Neural cell (in vitro differentiated cells): ENCODE results near the gene HDGFL3. TPM values are rescaled to one million over a fixed set of nuclear protein-coding genes. Genes with fewer than 3 reads are reported as not detected.
"Not testable (repeated sequence)": the region's sequence is repeated elsewhere in the genome, so short reads cannot be mapped to it uniquely, and the experiment has no call there.

Experiments used
- H2AFZ ChIP-seq: fragments of 200-600, 300-800 bp; sonication (generic), shearing (Covaris generic); 2 replicates; pipeline ENCODE4 v1.6.0; 2014; ENCODE audit warnings: low read depth, mild to moderate bottlenecking, antibody characterized with exemption, low read length, moderate library complexity
- H3F3A ChIP-seq: fragments of 200-600 bp; shearing (Covaris generic); 2 replicates; pipeline ENCODE4 v1.6.1; 2016; ENCODE audit warnings: mild to moderate bottlenecking, moderate library complexity, mixed read lengths, antibody characterized with exemption, low read length; ENCODE audit not compliant: insufficient read depth, poor library complexity, severe bottlenecking
- H3K27ac ChIP-seq: fragments of 200-600, 300-800 bp; sonication (generic), shearing (Covaris generic); 2 replicates; pipeline ENCODE4 v1.5.1; 2014; ENCODE audit warnings: mild to moderate bottlenecking, low read length, moderate library complexity
- H3K27me3 ChIP-seq: fragments of 300-800, 200-600 bp; sonication (generic), shearing (Covaris generic); 2 replicates; pipeline ENCODE4 v1.6.0; 2014; ENCODE audit warnings: mild to moderate bottlenecking, low read depth, low read length, moderate library complexity; ENCODE audit not compliant: insufficient read depth
- H3K36me3 ChIP-seq: fragments of 300-800, 200-600 bp; sonication (generic), shearing (Covaris generic); 2 replicates; pipeline ENCODE4 v1.5.1; 2014; ENCODE audit warnings: mild to moderate bottlenecking, antibody characterized with exemption, low read length, moderate library complexity; ENCODE audit not compliant: insufficient read depth
- H3K4me2 ChIP-seq: fragments of 300-800, 200-600 bp; sonication (generic), shearing (Covaris generic); 2 replicates; pipeline ENCODE4 v1.6.0; 2014; ENCODE audit warnings: mild to moderate bottlenecking, low read length
- H3K4me3 ChIP-seq: fragments of 300-800, 200-600 bp; sonication (generic), shearing (Covaris generic); 2 replicates; pipeline ENCODE4 v1.5.1; 2014; ENCODE audit warnings: mild to moderate bottlenecking, low read length, moderate library complexity
- H3K79me2 ChIP-seq: fragments of 200-600 bp; shearing (Covaris generic); replicated peaks from 2 replicates; pipeline ENCODE4 v1.6.0; 2014; ENCODE audit warnings: mild to moderate bottlenecking, low read length, moderate library complexity; ENCODE audit not compliant: insufficient read depth
- H3K9ac ChIP-seq: fragments of 300-800, 200-600 bp; sonication (generic), shearing (Covaris generic); 2 replicates; pipeline ENCODE4 v1.6.1; 2016; ENCODE audit warnings: mild to moderate bottlenecking, low read length, mixed read lengths
- H3K9me2 ChIP-seq: fragments of 200-600 bp; shearing (Covaris generic); 2 replicates; pipeline ENCODE4 v1.6.1; 2016; ENCODE audit warnings: mild to moderate bottlenecking, low read length, mixed read lengths; ENCODE audit not compliant: insufficient read depth
- H3K9me3 ChIP-seq: fragments of 200-600, 300-800 bp; sonication (generic), shearing (Covaris generic); 2 replicates; pipeline ENCODE4 v1.6.1; 2016; ENCODE audit warnings: mild to moderate bottlenecking, mixed run types, low read length, moderate library complexity, mixed read lengths
- H4K20me1 ChIP-seq: fragments of 200-600 bp; shearing (Covaris generic); 2 replicates; pipeline ENCODE4 v1.6.1; 2016; ENCODE audit warnings: mild to moderate bottlenecking, mixed run types; ENCODE audit not compliant: insufficient read depth
- CTCF ChIP-seq: fragments of 450-650 bp; IDR thresholded peaks from 2 replicates; pipeline ENCODE4 v1.5.1; 2014; ENCODE audit warnings: antibody characterized with exemption, mild to moderate bottlenecking, moderate library complexity; ENCODE audit not compliant: poor library complexity, severe bottlenecking
- EP300 ChIP-seq: fragments of 450-650 bp; conservative IDR thresholded peaks from 2 replicates; pipeline ENCODE4 v1.6.1; 2014; ENCODE audit warnings: antibody characterized with exemption, mild to moderate bottlenecking, moderate library complexity; ENCODE audit not compliant: poor library complexity, severe bottlenecking
- EZH2 ChIP-seq: fragments of 200-600, 300-800 bp; shearing (Covaris generic), sonication (generic); IDR thresholded peaks from 2 replicates; pipeline ENCODE4 v1.6.1; 2014; ENCODE audit warnings: antibody characterized with exemption, low read length, borderline replicate concordance, mild to moderate bottlenecking; ENCODE audit not compliant: insufficient read depth, poor library complexity, severe bottlenecking
- MXI1 ChIP-seq: fragments of 450-650 bp; conservative IDR thresholded peaks from 2 replicates; pipeline ENCODE4 v1.6.1; 2014; ENCODE audit warnings: antibody characterized with exemption, mild to moderate bottlenecking; ENCODE audit not compliant: poor library complexity, severe bottlenecking
- POLR2AphosphoS5 ChIP-seq: IDR thresholded peaks from 2 replicates; pipeline ENCODE4 v1.6.1; 2012
- RAD21 ChIP-seq: fragments of 450-650 bp; conservative IDR thresholded peaks from 2 replicates; pipeline ENCODE4 v1.6.1; 2014; ENCODE audit warnings: antibody characterized with exemption, mild to moderate bottlenecking, moderate library complexity
- REST ChIP-seq: IDR thresholded peaks from 2 replicates; pipeline ENCODE4 v1.6.1; 2012; ENCODE audit warnings: borderline replicate concordance
- SMC3 ChIP-seq: fragments of 450-650 bp; conservative IDR thresholded peaks from 2 replicates; pipeline ENCODE4 v1.6.1; 2014; ENCODE audit warnings: antibody characterized with exemption, mild to moderate bottlenecking, moderate library complexity; ENCODE audit not compliant: poor library complexity
- TAF1 ChIP-seq: IDR thresholded peaks from 2 replicates; pipeline ENCODE4 v1.6.1; 2012; ENCODE audit warnings: low read depth
- polyA plus RNA-seq: library from polyadenylated mRNA; depleted of rRNA; stranded (reverse); fragments of >200 nt; gene quantifications from 2 replicates; pipeline ENCODE4 v1.2.3, GENCODE V29; 2014

The HDGFL3 gene
- polyA plus RNA-seq, 1 donor from 2014 or later: 339 TPM

GRCh38 chr15:83087576-83087975 is 120.0 kb downstream of the HDGFL3 start:
- Histone ChIP-seq H3K9ac (no peak overlapping the region), H3K4me2 (no peak overlapping the region), H3K9me3 (no peaks in the 10 kb centered on the region), H3K4me3 (no peak overlapping the region), H2AFZ (no peak overlapping the region), H3K9me2 (no peaks in the 10 kb centered on the region), H4K20me1 (no peaks in the 10 kb centered on the region), H3K79me2 (no peaks in the 10 kb centered on the region), H3F3A (no peaks in the 10 kb centered on the region), H3K27me3 (no peaks in the 10 kb centered on the region), H3K36me3 (no peaks in the 10 kb centered on the region), H3K27ac (no peak overlapping the region)
- no peak for TF ChIP-seq EZH2
- no peak for TF ChIP-seq TAF1
- no peak for TF ChIP-seq RAD21

GRCh38 chr15:83085864-83086552 is 121.6 kb downstream of the HDGFL3 start:
- not testable (repeated sequence) for H3K4me3 ChIP-seq, H3K9me3 ChIP-seq, H3K27ac ChIP-seq, H3K9me2 ChIP-seq, H3F3A ChIP-seq, H3K36me3 ChIP-seq, H3K27me3 ChIP-seq, H3K9ac ChIP-seq, H3K4me2 ChIP-seq, H2AFZ ChIP-seq, H4K20me1 ChIP-seq, H3K79me2 ChIP-seq

GRCh38 chr15:83085461-83085860 is 122.2 kb downstream of the HDGFL3 start:
- not testable (repeated sequence) for H3K79me2 ChIP-seq, H3K27ac ChIP-seq, H4K20me1 ChIP-seq, H3F3A ChIP-seq, H3K36me3 ChIP-seq, H3K9me2 ChIP-seq, H2AFZ ChIP-seq, H3K4me2 ChIP-seq, H3K4me3 ChIP-seq, H3K9me3 ChIP-seq, H3K27me3 ChIP-seq, H3K9ac ChIP-seq

- Histone ChIP-seq H3K27me3 (no peaks in the 10 kb centered on the region), H3K79me2 (no peaks in the 10 kb centered on the region), H2AFZ (no peak overlapping the region), H3K4me3 (no peak overlapping the region), H3K9me3 (no peaks in the 10 kb centered on the region), H3K9me2 (no peaks in the 10 kb centered on the region), H3K4me2 (no peak overlapping the region), H4K20me1 (no peaks in the 10 kb centered on the region), H3F3A (no peaks in the 10 kb centered on the region), H3K9ac (no peak overlapping the region), H3K36me3 (no peaks in the 10 kb centered on the region), H3K27ac (no peak overlapping the region)
- TF ChIP-seq REST: no peak
- TF ChIP-seq CTCF: no peak
- no peak for TF ChIP-seq EZH2
- no peak for TF ChIP-seq SMC3
- no peak for TF ChIP-seq POLR2AphosphoS5
- no peak for TF ChIP-seq RAD21
- no peak for TF ChIP-seq MXI1
- no peak for TF ChIP-seq TAF1
- TF ChIP-seq EP300: no peak
Observed at GRCh38 chr15:83082730-83083386, 124.8 kb downstream of the HDGFL3 start.
